ENCODE data around the gene DGKZ.

The DGKZ gene

DNA sequence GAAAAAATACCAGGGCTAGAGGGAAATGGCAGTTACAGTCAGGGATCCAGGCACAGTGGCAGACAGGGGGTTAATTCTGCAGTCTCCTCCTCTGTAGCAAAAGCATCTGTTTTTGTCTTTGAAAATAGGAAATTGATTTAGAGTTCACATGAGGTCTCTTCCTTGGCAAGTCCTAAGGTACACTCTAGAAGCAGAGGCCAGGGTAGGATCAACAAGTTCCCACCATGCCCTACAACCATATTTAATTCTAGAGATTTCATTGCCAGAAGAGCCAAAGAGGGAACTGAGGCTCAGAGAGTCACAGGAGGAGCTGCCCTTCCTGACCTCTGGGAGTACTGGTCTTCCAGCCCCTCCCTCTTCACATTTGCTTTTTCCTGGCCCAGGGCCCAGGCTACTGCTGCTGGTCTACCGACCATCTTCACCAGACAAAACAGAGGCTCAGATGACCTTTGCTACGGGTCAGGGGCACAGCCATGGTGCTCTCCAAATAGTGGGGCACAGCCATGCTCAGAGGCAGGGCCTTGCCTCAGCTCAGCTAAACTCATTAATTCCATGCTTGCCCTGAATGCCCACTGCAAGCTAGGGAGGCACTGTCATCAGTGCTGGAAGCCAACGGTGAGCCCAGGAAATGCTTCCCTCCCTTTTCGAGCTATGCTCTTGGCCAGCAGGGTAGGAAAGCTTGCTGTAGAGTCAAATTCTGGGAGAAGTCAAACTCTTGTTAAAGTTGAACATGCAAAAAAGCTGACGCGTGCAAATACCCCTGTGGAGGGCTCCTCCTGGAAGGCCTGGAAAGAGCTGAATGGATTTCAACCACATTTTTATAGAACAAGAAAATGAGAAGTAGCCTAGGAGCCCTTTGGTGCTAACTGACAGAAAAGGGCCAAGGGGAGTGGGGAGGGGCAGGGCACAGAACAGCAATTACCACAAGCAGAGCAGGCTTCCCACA is 56.0 kb downstream of the DGKZ start:
- no peak for DNase-seq (ENCODE audit: low read depth)

DNA sequence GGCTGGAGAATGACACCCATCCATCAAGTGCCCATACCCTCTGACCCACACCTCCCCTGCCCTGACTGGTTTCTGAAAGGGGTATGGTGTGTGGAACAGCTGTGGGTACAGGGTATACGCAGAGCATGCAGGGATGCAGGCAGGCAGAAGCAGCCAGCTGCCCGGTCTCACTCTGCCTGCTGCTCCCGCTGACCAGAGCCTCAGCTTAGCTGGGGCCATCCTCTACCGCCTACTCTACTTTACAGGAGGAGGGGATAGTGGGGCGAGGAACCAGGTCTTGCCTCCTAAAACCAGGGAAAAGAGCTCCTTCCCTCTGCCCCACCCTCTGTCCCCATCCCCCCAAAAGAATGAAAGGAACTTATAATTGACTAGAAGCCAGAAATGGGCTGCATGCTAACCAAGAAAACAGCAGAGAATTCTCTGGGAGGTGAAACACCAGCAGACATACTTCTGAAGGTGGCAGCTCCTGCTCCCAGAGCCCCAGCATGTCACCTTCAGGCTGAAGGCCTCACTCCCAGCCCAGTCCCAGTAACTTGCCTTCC is 57.3 kb downstream of the DGKZ start:
- no peak for DNase-seq (ENCODE audit: low read depth)

DNA sequence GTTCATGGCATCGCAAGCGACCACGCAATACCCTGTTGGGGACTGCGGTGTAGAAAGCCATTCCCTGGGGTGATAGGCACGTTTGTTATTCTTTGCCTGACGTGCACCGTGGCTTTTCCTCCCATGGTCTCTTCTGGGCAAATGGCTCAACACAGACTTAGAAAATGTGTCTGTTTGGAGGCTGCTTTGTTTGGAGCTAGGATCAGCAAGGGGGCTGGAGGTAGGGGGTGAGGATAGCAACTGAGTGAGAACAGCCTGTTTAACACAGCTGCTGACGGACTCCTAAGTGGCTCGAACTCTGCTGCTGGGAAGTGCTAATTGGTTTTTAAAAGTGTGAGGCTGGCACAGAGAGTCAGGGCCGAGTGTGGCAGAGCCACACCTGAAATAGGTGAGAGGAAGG is 60.4 kb downstream of the DGKZ start:
- no peak for DNase-seq (ENCODE audit: low read depth)

- no peak for DNase-seq (ENCODE audit: low read depth)
These were observed 61.2 kb downstream of the DGKZ start for GRCh38 chr11:46408407-46408986.

- no peak for DNase-seq (ENCODE audit: low read depth)
These were observed 62.8 kb downstream of the DGKZ start for GRCh38 chr11:46410021-46410420.

DNA sequence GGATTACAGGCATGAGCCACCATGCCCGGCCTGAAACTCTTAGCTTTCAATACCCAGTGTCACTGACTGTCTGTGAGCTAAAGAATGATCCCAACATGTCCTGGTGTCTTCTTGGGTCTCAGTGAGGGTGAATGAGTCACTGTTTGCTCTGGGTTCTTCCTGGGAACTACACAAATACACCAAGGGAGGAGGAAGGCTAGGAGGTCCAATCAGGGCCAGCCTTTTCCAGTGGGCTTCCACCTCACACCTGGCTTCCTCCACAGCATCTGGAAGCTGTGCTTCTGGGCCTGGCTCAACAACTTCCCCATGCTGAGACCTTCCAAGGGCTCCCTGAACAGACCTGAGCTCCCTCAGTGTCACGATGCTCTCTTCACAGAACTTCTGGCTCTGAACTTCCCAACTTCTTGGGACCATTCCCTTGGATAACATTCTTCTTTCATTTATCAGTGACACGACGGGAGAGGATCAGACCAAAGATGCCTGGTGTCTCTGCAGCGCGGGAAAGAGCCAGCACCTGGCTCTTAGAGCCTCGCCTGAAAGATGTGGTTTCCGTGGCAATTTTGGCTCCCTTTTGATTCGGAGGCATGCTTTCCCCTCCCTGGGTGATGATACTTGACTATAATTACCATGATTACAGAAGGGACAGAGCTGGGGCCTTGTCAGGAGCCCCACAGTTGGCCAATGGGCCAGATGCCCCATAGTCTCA is 66.7 kb downstream of the DGKZ start:
- DNase-seq (ENCODE audit: low read depth), result no peak

DNA sequence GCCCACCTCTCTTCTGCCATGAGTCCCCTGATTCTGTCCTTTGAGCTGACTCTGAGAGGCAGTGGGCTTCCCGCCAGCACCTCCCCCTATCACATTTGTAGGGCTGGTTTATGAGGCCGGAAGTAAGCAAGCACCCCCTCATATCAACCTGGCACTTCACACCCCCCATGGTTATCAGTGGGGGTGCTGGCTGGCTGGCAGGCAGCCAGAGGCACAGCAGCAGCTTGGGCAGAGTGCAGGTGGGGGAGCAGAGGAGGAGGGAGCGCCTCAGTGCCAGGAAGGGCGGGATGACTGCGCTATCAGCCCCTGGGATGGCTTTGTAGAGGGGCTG is 67.2 kb downstream of the DGKZ start:
- DNase-seq (ENCODE audit: low read depth), result no peak

DNA sequence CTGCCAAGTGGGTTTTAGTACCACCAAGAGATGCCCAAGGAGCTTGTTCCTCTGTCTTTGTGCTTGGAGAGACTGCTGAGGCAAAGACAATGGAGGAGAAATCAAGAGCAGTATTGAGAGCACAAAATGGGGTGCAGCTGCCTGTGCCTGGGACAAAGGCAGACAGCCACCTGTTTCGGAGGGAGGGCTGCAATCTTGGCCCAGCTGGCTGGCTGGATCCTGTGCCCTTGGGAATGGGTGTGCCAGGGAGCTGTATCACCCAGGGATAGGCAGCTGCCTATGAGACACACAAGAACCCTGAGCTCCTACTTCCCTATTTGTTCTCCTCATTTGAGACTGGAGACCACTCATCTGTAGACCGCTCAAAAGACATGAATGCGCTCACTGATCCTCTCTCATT is 67.6 kb downstream of the DGKZ start:
- DNase-seq (ENCODE audit: low read depth), result no peak

DNA sequence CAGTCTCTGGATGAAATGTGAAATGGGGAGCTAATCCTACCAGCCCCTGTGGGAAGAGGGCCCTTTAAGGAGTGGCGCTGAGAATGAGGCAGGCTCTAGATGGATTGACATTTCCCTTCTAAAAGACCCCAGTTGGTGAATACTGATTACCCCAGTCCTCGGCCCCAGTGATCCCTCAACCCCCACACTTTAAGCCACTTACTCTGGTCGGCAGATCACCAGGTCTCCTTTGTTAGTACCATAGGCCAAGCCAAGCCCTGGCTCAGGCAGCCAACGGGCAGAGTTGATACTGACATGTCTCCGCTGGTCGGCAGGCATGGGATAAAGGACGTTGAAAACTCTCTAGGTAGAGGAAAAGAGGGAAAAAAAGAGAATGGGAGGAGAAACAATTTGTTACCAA is 70.4 kb downstream of the DGKZ start:
- DNase-seq (ENCODE audit: low read depth), result no peak

- DNase-seq (ENCODE audit: low read depth), result no peak
These were observed 71.5 kb downstream of the DGKZ start for GRCh38 chr11:46418751-46419150.

- DNase-seq (ENCODE audit: low read depth), result no peak
These were observed 73.2 kb downstream of the DGKZ start for GRCh38 chr11:46420513-46420912.

GRCh38 chr11:46421257-46421880 is 74.1 kb downstream of the DGKZ start:
- DNase-seq (ENCODE audit: low read depth), result no peak

DNA sequence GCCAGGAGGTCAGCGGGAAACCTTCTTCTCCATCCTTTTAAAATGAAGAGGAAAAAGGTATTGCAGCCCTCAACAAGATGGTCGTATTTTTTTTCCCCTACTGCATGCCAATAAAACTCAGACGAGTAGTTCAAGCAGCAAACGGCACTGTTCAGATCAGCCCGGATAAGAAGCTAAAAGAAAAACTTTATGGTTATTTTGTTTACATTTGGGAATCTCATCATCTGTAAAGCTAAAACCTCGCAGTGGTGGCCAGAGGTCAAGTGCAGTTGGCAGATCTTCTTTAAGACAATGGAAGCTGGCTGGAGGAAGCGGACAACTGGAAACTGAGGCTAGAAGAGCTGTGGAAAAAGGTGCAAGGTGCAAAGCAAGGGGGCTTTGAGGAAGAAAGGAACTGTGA is 75.3 kb downstream of the DGKZ start:
- no peak for DNase-seq (ENCODE audit: low read depth)

DNA sequence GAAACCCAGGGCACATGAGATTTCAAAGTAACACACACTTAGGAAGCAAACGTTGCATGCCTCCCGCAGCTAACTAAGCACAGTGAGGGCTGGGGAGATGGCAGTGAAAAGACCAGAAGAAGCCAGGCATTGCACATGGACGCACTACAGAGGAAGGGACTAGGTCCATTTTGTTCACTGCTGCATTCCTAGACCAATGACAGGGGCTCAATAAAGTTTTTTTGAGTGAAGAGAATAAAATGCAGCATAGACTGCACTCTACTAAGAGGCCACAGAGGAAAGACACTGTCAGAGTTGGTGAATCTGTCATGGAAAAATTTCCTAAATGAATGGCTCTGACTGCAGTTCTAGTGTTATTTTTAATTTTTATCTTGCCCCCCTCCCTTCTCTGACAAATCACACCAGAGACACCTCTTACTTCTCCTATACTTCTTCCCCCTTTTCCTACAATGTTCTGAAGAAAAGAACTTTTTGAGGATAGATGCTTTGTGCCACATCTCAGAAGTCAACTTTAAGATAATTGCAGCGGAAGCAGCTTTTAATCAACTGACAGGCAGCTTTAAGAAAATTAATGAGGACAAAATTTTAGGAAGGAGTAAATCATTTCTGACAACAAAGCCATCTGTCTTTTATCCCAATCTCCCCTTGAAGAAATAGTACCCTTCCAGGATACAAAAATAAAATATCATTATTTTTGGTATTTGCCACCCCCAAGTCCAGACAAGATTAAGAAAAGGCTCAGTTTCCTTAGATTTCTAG is 79.1 kb downstream of the DGKZ start:
- no peak for DNase-seq (ENCODE audit: low read depth)

DNA sequence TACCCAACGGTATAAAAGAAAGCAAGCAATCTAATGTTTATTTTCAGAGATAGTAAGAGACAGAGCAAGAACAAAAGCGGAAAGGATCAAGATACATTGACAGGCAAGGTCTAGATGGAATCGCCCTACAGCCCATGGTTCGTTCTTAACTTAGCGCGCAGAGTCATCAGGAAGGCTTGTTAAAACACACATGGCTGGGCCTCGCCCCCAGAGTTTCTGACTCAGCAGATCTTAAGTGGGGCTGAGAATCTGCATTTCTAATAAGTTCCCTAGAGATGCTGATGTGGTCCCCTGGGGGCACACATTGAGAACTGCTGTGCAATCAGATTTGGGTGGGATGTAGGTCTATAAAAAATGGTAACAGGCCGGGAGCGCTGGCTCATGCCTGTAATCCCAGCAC is 80.1 kb downstream of the DGKZ start:
- DNase-seq (ENCODE audit: low read depth), result no peak

GRCh38 chr11:46429717-46430116 is 82.5 kb downstream of the DGKZ start:
- DNase-seq (ENCODE audit: low read depth), result no peak

All from CMK (cell line).